H1 (cell line): ENCODE measurements around the gene ZNF423. TPM values are rescaled to one million over a fixed set of nuclear protein-coding genes. Genes with fewer than 3 reads are reported as not detected.

Source experiments
- CBX8 ChIP-seq: fragments of 300-800, 300-1000 bp; sonication (generic); IDR thresholded peaks from 2 replicates; pipeline ENCODE4 v1.7.1; 2016; ENCODE audit warnings: low read depth, low read length, borderline replicate concordance
- SIN3A ChIP-seq, 2 experiments: IDR thresholded peaks in 1 of 2; conservative IDR thresholded peaks in 1 of 2; 2 replicates each; pipeline ENCODE4 v1.6.1; 2011 to 2012; ENCODE audit warnings: low read length in 2 of 2, improper control_type of control experiment in 1 of 2, low read depth in 1 of 2, mild to moderate bottlenecking in 1 of 2
- polyA plus RNA-seq, 7 experiments: library from polyadenylated mRNA; depleted of rRNA in 3 of 7; stranded (reverse) in 5 of 7; unstranded in 2 of 7; fragments of >200 nt in 5 of 7; fragments of 200-250 nt in 2 of 7; gene quantifications; 1 replicate in 5 of 7; 2 replicates in 1 of 7; 4 replicates in 1 of 7; pipeline versions ENCODE4 v1.2.1 to v1.2.3, GENCODE V29; 2011 to 2013; ENCODE audit warnings: missing spikeins in 2 of 7, mixed read lengths in 2 of 7
- total RNA-seq: library from RNA; stranded (reverse); fragmentation: NEBNext Ultra II Directional; extraction: Animal tissue kit (Norgen Biotek cat#: 25700); gene quantifications from 2 replicates; pipeline ENCODE4 v1.2.1, GENCODE V29; 2021

ZNF423 gene
- total and polyA plus RNA-seq, 2 of the 8 experiments (the other 6 are each of a cell fraction or from before 2014, with no cell fraction given) = 38.2 to 52.3 TPM

GRCh38 chr16:49776734-49777133, 79.2 kb downstream of the ZNF423 start (continued):
- TF ChIP-seq CBX8 = no peak
- no peak for TF ChIP-seq SIN3A (conservative IDR thresholded peaks at IDR 0.05 in 1 of 2, IDR thresholded peaks at IDR 0.05 in 1 of 2; ENCODE audit: low read depth in 1 of 2, low read length in 2 of 2)
